EL (cell line): ENCODE data around the gene EMC1.
A peak's percentile ranks its signal among the peaks of the same experiment; 100 is the strongest.
"Not testable (repeated sequence)": the region's sequence is repeated elsewhere in the genome, so short reads cannot be mapped to it uniquely, and the experiment has no call there.

Experiments
- DNase-seq: peaks from one replicate; pipeline ENCODE4 v3.0.0-alpha.2; 2016

The EMC1 gene

DNA sequence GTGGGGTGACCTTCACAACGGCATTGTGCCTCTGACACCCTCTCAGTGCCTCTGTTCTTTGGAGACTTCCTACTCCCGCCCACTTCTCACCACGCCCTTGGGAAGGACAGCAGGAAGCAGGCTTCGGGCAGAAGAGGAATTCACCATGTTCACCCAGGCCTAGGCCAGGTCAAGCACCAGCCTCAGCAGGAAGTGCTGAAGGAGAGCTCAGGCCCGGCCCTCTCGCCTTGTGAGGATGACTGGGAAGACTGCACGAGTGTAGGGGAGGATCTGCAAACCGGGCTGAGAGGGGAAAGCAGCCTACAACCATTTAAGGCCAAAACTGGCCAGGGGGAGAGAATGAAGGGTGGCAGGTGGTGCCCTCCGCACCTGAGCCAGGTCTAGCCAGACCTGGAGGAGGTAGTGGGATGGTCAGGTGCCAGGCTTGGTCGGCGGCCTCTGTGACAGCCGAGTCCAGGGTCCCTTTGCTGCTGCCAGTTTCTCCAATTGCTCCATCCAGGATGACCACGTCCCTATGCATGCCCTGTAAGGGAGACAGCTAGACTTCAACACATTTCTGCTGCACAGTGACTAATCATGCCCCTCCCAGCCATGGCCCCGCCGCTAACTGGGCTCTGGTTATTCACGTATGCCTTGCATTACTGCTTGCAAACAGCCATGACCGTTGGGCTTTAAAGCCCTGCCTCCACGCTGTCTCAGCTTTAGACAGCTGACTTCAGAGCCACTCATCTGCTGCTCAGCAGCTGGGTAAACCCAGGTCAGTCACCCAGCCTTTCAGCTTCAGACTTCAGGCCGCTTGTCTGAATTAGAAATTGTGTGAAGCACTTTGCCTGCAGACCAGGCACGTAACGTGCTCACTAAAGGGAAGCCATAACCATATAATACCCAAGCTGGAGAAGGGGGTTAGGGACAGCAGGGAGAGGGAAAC lies 9.2 kb upstream of the EMC1 start:
- DNase-seq: peak; percentile 93

DNA sequence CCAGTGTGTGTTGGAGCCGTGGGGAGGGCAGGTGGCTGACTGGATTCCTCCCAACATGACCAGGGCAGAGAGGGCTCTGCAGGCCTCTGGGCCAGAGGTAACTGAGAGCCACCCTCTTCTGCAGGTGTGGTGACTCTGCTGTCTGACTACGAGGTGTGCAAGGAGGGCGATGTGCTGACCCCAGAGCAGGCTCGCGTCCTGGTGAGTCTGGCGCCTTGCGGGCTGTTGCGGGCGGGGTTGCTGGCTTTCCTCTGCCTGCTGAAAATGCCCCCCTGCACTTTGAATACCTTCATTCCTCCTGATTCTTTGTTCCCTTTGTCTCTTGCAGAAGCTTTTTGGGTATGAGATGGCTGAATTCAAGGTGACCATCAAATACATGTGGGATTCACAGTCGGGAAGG lies 7.0 kb upstream of the EMC1 start:
- DNase-seq: no peak

DNA sequence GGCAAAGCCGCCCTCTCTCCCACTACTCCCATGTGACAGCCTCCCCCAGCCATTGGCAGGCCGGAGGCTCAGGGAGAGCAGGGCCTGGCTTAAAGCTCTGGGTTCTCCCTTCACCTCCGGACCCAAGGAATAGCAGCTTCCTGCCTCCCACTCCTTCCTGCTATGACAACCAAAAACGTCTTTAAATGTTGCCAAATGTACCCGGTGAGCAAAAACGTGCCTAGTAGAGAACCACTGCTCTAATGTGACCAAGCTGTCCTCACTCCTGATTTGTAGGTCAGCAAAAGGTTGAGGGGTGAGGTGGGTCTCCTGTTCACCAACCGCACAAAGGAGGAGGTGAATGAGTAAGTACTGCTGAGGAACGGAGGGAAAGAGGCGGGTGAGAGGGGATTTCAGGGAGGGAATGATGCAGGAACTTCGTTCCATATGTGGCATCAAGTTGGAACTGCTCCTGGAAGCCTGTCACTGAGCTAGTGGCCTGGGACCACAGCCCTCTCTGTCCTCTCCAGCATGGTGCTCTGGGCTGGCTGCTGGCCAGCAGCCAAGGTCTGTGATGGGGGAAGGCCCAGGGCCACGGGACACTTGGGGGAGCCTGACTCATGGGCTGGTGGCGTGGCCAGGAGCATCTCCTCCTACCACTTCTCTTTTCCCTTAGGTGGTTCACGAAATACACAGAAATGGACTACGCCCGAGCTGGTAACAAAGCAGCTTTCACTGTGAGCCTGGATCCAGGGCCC lies 6.0 kb upstream of the EMC1 start:
- peak; percentile 26 for DNase-seq

DNA sequence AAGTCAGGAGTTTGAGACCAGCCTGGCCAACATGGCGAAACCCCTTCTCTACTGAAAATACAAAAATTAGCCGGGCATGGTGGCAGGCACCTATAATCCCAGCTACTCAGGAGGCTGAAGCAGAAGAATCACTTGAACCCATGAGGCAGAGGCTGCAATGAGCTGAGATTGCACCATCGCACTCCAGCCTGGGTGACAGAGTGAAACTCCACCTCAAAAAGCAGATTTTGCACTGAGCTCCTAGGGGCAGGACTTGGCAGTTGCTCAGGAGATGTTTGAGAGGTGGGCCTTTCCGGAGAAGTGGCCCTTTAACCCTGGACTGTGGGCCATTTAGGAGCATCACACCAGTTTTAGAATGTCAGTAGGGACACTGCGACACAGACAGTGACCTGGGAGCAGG lies 5.0 kb upstream of the EMC1 start:
- DNase-seq: not testable (repeated sequence)

DNA sequence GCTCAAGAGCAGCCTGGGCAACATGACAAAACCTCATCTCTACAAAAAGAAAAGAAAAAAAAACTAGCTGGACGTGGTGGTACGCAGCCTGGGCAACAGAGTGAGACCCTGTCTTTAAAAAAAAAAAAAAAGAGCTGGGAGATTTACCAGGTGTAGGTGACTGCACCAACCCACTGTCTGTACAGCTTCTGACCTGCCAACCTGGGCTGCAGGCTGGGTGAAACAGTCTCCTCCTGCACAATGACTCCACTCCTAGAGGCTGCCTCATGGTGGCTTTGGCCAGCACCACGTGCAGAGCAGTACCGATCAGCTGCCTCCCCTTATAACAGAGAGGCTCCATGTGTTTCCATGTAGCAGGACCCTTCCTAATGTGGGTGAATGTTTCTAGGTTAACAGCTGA lies 4.0 kb upstream of the EMC1 start:
- DNase-seq: no peak

DNA sequence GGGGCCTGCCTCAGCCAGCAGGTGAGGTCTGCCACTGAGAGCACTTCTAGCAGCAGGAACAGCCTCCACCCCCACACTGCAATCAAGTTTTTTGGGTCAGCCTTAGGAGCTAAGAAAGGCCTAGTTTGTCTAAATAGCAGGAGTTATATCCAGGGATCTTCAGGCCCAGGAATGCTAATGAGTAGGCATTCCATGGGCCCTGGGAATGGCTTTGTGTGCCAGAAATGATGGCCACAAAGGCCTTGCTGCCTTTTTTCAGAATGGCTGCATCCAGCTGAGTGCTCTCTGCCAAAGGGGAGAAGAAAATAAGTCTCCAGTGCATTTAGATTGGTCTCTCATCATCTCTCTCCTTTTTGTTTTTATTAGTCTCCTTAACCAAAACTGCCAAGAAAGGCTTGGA lies 3.1 kb upstream of the EMC1 start:
- no peak for DNase-seq

DNA sequence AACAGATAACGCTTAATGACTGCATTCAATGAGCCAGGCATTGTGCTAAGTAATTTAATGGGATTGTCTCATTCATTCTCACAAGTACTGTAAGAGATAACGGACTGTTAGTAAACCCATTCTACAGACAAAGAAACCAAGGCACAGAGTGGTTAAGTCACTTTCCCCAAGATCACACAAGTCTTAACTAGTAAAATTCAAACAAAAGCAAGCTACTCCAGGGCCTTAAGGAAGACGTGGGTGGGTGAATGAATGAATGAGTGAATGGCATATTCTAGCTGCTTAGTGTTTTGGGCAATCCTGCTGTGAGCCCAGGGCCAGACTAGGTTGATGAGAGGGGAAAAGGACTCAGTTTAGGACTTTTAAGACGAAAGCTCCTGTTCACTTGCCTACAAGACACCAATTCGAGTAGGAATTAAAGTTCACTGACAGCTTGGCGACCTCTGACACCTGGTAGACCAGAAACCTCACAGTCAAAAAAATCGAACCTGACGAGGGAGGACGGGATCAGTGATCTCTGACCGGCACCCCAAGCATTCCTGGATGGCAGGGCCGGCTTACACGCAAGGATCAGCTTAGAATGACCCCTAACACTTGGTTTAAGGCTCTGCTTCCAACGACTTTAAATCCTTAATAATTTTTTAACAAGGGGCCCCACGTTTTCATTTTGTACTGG lies 557 bp downstream of the EMC1 start:
- peak; percentile 13 for DNase-seq

DNA sequence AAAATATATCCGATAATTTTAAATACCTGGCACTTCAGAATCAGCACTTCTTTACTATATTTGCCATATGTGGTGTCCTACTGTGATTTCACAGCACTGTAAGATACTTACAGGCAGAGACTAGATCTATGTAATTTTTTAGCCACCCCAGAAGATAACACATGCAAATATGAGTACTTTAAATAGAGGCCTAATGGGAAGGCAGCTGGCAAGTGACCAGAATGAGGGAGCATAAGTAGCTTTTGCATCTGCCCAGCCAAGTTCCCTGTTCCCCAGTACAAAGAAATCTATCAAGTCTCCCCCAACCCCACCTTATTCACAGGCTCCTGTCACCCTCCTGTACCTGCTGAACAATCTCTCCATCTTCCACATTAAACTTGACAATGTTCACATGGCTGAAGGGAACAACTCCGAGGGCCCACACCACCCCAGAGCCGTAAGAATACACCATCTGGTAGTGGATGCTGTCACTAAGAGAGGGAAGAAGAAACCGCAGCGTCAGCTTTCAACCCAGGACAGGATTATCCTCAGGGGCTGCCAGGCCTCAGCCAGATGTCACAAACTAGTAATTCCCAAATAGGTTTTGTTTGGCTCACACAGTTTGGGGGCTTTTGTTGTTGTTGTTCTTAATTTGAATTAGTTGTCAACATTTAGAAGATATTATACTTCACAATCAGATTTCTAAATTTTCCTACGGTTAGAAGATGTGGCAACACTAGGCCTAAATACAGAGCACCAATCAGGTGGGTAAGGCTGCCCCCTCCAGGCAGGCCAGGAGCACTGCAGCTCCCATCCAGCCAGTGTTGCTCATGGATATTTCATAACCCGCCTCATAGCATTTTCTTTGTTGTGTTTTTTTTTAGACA lies 10.4 kb downstream of the EMC1 start:
- peak; percentile 62 for DNase-seq

DNA sequence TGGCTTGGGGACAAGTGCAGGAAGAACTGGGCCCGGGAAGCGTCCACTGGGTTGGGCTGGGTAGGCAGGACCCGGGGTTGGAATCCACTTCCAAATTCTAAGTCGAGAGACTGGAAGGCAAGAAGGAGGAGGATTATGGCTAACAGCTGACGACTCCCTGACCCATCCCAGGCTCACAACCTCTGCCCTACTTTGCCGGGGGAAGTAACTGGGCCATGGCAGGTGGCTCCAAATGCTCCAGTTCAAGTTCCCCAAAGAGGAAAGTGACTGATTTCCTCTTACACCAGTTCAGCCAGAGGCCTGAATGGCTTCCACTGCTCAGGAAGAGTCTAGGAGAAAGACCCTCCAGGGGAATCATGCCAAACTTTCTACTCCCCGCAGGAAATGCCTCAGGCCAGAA lies 11.4 kb downstream of the EMC1 start:
- no peak for DNase-seq

DNA sequence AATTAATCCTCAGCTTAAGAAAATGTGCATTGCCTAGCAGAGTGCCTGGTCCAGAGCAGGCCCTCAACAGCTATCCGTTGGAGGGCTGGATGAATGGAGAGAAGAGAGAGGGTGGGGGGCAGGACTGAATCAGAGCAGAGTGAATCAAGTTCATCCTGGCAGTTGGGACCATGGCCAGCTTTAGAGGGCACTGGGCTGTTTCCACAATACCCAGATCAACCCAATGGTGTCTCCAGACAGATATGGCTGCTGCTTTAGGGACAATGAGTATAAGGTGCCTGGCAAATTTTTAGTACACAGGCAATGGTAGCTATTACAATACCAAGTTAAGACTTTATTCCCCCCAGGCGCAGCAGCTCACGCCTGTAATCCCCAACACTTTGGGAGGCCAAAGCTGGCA lies 17.1 kb downstream of the EMC1 start:
- DNase-seq: no peak

DNA sequence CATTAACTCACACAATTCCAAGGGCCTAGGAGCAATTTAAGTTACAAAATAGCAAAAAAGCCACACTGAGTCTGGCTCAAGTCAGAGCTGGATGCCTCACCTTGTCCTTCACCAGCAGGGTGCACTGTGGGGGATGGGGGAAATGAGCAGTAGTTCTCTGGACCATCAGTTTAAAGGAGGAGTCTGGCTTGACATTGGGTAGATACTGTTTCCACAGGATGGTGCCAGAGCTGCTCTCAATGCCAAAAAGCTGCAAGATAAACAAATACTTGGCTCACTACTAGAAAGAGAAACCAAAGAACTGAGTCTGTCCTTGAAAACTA lies 18.8 kb downstream of the EMC1 start:
- DNase-seq: no peak

DNA sequence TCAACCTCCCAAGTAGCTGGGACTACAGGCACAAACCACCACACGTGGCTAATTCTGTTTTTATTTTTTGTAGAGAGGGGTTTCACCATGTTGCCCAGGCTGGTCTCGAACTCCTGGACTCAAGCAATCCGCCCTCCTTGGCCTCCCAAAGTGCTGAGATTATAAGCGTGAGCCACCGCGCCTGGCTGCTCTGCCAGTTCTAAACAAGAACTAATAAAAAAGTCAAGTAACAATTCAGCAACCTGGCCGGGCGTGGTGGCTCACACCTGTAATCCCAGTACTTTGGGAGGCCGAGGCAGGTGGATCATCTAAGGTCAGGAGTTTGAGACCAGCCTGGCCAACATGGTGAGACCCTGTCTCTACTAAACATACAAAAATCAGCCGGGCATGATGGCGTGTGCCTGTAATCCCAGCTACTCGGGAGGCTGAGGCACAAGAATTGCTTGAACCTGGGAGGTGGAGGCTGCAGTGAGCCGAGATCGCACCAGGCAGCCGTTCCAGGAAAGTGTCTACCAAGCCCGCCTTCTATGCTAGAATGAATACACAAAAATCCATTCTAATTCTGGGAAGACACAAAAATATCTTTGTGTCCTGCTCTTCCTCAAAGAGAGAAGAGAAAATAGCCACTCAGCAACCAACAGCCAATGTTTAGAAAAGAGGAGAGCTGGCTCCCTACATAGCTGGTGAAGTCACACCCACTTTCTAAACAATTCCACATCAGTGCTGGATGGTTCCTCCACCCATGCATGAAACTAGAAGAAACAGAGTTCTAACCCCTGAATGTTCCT lies 19.4 kb downstream of the EMC1 start:
- DNase-seq: not testable (repeated sequence)

DNA sequence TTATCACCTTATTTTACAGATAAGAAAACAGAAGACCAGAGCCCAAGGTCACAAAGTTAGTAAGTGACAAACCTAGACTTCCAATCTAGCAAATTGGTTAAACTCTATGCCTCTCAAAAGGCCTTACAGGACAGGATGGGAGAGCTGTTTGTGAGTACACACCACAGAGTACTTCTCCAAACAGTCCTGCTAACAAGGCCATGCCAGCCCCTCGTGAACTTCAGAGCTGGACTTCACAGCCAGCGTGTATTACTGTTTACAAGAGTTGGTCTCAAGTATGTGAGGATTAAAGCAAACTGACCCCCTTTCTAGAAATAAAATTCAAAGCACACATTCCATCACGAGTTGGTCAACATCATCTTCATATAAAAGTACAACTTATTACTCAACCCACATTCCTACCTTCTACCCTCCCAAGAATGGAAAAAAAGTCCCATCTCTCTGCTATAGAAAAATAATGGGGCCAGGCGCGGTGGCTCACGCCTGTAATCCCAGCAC lies 21.4 kb downstream of the EMC1 start:
- DNase-seq: no peak

DNA sequence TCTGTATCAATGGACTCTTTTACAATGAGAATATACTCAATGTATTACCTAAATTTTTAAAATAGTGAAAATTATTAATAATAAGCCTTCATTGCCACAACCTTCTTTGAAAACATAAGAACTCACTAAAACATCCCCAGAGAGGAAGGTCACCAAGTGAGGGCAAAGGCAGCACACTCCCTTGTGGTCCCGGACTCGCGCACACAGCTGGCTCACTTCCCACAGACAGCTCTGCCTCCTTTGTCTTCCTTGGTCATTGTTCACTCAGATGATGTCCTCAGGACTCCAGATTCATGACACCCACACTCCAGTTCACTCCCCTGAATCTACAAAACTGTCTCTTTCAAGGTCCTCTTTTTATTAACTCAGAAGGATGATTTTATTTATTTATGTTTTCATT lies 22.1 kb downstream of the EMC1 start:
- no peak for DNase-seq

DNA sequence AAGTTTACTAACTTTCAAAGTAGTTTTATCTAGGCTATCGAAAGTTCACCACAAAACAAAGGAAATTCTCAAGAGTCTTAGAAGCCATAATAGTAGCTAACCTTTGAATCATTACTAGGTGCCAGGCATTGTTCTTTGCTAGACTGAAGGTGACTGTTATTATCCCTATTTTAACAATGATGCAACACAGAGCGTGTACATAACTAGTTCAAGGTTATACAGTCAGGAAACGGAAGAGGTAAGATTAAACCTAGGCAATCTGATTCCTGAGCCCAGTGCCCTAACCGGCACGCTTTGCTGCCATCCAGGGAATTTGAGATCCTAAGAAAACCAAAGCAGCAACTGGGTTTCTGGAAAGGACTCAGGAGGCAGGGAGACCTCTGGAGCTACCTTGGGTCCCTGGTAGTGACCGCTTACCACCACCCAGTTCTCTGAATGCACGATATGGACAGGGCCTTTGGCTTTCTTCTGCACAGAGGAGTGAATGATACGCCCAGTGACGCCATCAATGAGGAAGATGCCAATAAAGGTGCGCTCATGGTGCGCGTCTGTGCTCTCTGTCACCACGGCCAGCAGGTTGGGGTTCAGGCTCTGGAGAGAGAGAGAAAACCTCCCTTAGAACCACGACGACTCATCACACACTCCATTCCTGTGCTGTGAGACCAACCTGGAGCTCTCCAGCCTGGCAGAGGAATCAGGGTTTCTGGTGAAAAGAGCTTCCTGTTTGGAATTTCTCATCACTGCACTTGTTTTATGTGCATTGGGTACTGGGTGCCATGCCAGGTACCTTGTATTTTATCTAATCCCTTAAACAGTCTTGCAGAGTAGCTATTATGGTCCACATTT lies 28.1 kb downstream of the EMC1 start:
- DNase-seq: peak; percentile 42

DNA sequence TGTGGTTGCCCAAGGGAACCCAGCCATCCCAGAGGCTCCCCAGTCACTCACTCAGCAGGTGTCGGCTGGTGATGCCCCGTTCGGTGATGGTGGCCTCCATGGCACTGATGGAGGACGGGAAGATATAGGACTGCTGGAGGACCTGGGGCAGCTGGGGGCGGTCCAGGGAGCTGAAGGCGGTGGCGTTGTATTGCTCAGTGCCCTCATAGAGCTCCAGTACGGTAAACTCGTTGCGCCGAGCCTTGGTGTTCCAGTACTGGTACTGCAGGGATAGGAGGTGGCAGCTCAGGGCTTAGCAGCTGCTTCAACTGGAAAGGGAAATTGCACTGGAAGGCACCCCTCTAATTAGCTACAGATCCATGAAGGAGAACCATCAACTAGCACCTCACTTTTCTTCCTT lies 28.8 kb downstream of the EMC1 start:
- DNase-seq: no peak

DNA sequence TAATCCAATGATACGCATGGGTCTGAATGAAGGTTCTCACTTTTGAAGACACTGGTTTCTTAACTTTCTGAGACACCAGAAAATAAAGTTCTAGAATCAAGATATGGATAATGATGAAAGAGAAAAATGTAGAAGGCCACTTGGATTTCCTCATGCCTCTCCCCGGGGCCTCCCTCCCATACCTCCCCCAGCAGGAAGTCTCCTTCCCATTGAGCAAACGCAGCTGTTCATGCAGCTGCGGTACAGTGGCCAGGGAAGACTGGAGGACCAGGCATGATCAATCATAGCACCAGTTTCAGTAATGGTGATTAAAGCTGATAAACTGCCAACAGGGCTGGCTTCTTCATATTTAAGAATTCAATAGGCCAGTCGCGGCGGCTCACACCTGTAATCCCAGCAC lies 30.3 kb downstream of the EMC1 start:
- DNase-seq: no peak

DNA sequence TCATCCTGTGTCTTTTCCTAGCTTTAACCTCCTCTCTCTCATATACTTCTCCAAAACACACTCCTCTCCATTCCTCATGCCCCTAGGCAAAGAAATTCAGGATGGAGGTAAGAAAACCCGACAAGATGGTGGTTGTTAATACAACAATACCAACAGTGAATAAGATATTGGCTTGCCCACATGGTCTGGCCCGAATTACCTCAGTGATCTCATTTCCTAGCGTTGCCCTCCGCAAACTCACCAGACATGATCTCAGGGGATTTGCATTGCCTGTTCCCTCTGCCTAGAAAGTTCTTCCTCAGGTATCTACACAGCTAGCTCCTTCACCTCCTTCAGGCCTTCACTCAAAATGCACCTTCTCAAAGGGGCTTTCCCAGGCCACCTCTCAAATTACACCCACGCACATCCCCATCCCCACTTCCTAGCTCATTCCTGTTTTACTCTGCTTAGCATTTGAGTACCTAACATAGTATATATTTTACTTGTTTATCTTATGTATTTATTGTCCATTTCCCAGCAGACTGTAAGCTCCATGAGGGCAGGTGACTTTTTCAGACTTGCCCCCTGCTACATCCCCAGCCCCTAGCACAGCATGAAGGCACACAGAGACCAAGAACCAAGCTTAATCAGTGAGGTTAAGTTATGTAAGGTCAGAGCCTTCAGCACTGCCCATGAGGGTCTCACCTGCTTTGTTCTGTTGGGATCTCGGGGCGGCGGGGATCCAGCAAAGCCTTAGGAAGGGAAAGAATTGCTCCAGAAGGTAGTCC lies 31.1 kb downstream of the EMC1 start:
- DNase-seq: no peak

DNA sequence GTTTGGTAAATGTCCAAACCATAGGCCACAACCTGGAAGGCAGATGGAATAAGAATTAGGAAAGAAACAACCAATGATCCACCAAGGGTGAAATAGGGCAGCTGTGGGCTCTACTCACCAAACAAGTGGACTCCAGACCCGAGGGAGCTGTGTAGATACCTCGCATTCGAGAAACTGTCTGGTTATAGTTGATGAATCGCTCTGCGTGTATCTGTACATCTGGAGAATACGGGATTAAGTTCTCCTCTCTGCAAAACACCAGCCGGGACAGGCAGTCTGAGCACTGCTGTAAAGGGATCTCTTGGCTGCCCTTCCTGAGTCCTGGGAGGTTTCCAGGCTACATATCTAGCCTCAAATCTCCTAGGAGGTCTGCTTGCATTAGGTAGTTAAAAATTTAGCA lies 31.9 kb downstream of the EMC1 start:
- DNase-seq: no peak

DNA sequence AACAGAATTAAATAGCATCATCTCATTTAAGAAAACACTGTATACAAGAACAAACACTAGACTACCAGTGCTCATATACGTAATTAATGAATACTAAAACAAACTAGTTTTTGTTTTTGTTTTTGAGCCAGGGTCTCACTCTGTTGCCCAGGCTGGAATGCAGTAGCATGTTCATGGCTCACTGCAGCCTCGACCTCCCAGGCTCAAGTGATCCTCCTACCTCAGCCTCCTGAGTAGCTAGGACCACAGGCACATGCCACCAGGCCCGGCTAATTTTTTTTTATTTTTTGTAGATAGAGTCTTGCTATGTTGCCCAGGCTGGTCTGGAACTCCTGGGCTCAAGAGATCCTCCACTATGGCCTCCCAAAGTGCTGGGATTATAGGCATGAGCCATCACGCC lies 34.7 kb downstream of the EMC1 start:
- not testable (repeated sequence) for DNase-seq
